ENCODE measurements around the gene TMEM232.
"Not testable (repeated sequence)": the region's sequence is repeated elsewhere in the genome, so short reads cannot be mapped to it uniquely, and the experiment has no call there.

The TMEM232 gene

DNA sequence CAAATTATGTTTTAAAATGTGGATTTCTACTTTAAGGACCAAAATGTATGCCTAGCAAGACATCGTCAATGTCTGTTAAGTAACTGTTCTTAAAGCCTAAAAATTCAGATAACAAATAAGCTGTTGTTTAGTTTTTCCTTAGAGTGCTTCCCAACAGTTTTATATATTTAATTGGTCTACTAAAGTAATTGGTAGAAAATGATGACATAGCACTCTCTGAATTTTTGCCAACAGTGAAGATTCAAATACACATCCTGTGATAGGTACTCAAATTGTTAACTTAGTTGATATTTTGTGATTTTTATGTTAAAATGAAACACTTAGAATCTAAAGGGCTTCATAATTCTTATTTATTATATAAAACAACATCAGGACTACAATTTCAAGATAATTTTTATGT is 107.5 kb downstream of the TMEM232 start:
- no peak for DNase-seq

DNA sequence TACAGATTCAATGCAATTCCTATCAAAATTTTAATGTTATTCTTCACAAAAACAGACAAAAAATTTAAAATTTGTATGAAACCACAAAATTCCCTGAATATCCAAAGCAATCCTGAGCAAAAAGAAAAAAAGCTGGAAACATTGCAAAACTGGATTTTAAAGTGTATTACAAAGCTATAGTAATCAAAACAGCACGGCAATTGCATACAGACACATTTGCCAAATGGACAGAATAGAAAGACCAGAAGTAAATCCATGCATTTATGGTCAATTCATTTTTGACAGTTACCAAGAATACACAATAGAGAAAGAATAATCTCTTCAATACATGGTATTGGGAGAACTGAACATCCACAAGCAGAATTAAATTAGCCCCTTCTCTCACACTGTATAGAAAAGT is 110.5 kb downstream of the TMEM232 start:
- DNase-seq, result no peak

DNA sequence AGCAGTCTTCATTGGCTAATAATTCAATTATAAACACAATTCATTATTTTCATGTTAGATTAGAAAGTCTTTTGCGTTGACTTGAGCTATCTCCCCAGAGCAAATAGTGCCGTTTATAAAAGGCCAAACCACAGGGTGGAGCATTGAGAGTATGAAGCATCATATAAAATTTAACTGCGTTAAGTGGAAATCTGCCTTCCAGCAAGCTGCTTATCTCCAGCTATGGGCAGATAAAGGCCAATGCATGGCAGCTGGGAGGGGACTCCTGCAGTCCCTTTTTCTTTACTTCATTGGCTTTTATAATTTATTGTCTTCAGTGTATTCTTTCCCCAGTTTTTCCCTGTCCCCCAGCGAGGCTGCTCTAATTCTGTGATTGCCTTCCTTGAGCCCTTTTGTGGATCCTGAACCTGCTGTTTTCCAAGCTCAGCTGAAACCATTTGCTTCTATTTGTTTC is 113.7 kb downstream of the TMEM232 start:
- DNase-seq, result no peak

DNA sequence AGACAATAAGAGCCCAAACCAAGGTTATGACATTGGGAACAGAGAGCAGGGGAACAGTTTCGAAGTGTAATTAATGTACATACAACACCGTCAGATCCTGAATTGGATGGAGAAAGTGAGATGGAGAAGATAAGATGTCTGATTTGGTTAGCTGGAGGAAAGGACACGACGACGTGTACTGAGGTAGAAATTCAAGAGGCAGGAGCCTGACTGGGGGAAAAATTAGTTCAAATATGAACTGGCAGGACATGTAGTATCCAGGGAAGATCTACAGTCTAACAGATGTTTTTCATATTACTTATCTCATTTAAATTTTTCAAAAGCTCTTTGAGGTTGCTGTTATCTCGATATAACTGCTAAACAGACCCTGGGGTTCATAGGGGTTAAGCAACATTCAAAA is 114.7 kb downstream of the TMEM232 start:
- no peak for DNase-seq

DNA sequence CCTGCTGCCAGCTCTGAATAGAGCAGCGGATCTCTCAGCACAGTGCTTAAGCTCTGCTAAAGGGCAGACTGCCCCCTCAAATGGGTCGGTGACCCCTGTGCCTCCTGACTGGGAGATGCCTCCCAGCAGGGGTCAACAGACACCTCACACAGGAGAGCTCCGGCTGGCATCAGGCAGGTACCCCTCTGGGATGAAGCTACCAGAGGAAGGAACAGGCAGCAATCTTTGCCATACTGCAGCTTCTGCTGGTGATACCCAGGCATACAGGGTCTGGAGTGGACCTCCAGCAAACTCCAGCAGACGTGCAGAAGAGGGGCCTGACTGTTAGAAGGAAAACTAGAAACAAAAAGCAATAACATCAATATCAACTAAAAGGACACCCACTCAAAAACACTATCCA is 131.6 kb downstream of the TMEM232 start:
- no peak for DNase-seq

DNA sequence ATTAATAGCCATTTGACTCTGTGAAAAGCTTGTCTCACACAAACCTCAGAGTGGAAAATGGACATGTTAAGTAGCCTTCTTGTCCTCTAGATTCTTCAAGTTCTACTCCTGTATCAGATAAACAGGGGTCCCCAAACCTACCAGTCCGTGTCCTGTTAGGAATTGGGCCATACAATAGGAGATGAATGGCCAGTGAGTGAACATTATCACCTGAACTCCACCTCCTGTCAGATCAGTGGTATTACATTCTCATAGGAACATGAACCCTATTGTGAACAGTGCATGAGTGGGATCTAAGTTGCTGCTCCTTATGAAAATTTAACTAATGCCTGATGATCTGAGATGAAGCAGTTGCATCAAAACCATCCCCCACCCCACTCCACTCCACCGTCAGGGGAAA is 136.3 kb downstream of the TMEM232 start:
- no peak for DNase-seq

DNA sequence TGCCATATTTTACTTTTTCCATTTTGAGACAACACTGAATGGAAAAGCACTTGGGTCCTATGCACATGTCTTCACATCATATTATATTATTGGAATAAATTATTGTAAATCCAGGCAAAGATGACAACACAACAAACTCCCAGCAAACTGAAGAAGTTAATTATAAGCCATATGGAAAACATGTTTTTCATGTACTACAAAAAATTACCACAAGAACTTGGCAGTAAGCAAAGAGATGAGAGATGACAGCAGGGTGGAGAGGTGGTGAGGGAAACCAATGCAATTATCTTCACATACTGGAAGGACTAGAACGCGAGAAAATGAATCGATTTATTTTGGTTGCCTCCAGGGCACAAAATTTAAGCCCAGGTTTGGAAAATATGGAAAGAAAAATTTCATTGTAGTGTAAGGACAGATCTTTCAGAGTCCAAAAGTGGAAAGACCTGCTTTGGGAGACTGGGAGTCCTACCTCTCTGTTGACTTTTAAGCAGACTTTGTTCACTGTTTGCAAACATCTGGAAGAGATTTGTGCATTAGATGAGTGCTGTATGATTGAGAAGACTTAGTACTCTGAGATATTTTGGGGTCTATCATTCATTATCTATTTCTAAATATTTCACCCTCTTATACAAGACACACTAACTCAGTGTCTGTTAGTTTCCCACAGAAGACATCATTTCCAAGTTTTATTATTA is 138.0 kb downstream of the TMEM232 start:
- DNase-seq, result no peak

DNA sequence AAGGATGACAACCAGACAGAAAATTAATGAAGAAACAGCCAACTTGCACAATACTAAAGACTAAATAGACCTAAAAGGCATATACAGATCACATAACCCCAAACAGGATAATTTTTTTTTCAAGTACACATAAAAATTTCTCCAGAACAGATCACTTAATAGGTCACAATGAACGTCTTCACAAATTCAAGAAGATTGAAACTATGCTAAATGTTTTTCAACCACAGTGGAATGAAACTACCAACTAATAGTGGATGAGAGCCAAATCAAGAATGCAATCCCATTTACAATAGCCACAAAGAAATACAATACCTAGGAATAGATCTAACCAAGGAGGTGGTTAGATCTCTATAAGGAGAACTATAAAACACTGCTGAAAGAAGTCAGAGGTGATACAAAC is 145.8 kb downstream of the TMEM232 start:
- no peak for DNase-seq

DNA sequence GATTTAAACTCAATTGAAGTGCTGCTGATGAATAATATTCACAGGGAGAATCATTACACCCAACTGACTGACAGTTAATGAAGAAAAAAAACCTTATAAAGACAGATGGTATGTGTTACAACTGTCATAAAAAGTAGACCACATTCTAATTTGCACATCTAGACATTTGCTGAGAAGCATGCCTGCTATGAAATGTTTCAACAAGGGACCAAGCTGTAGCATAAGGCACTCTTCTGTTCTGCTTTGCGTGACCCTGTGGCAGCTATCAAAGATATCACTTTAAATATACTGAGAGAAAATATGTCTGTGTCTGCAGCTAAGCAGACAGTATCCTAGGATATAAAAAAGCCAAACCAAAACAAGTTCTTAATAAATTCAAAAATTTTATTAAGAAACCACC is 153.7 kb downstream of the TMEM232 start:
- DNase-seq, result no peak

DNA sequence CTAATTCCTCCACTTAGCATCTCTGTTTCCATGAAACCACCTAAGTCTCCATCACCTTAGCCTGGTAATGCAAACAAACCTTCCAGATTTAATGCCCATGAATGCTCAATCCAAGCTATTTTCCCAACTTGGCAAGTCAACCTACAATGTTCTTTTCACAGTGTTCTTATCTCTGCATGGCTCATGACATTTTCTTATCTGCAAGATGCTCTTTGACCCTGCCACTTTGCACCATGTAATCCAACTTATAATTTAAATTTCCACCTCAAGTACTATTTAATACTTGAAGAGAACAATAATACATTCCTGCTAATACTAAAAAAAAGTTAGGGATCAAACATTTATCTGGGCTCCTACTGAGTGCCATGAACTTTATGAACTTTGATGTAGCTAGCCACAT is 164.3 kb downstream of the TMEM232 start:
- DNase-seq, result no peak

DNA sequence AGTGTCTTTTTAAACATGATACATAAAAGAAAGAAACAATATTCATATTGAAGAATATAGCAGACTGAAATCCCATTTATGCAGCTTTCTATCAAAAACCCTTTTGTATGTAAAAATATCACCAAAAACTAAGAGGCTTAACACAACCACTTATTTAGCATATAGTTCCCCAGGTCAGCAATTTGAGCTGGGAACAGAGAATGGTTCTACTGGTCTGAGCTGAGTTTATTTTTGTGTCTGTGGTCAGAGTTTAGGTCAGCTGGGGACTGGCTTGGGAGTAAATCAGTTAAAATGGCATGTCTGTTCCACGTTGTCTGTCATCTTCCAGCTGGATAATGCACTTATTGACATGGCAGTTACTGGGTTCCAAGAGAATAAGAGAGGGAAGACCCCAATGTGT is 165.0 kb downstream of the TMEM232 start:
- no peak for DNase-seq

DNA sequence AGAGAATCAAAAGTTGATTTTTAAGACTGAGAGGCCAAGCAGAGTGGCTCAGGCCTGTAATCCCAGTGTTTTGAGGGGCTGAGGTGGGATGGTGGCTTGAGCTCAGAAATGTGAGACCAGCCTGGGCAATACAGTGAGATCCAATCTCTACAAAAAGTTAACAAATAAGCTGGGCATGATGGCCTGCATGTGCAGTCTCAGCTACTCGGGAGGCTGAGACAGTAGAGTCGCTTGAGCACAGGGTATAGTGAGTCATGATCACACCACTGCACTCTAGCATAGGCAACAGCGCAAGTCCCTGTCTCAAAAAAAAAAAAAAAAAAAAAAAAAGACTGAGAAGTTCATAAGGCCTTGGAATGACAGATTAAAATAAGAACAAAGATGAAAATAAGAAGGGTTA is 177.2 kb downstream of the TMEM232 start:
- DNase-seq, result no peak

DNA sequence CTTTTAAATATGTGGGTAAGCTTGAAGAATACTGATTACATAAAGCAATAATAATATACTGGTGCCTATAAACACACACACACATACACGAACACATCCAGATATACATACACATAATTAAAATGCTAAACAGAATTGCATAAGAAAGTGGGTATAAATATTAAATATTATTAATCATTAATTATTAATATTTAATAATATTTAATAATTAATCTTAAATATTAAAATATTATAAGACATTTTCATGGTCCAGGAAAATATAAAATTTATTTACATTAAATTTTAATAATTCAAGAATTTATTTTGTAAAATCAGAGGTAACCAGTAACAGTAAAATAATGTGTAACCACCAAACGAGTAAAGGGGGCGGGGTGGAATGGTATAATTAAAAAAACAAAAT is 178.3 kb downstream of the TMEM232 start:
- DNase-seq, result no peak

DNA sequence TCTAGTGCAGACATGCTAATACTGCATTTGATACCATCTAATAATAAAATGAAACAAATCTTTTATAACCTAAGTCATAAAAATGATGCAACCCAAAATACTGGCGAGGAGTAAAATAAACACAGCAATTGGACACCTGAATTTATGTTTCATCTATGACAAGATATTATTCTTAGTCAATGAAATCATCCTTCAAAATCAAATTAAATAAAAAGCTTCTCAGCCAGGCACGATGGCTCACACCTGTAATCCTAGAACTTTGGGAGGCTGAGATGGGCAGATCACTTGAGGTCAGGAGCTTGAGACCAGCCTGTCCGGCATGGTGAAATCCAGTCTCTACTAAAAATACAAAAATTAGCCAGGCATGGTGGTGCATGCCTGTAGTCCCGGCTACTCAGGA is 179.0 kb downstream of the TMEM232 start:
- DNase-seq, result no peak

DNA sequence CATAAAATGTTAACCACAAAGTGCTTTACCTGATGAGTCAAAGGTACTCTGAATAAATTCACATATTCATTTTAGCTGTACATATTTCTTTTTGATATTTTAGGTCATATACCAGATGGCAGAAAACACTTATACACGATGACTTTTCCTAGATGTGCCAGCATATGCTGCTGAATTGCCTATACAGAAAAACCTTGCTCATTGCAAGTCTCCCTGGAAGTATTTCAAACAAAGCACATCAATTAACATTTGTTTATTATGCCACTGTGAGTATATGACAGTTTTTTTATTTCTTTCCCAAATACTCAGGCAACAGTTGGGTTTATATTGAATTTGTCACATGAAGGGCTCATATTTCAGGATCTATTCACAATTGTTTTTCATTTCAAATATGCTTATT is 180.8 kb downstream of the TMEM232 start:
- no peak for DNase-seq

DNA sequence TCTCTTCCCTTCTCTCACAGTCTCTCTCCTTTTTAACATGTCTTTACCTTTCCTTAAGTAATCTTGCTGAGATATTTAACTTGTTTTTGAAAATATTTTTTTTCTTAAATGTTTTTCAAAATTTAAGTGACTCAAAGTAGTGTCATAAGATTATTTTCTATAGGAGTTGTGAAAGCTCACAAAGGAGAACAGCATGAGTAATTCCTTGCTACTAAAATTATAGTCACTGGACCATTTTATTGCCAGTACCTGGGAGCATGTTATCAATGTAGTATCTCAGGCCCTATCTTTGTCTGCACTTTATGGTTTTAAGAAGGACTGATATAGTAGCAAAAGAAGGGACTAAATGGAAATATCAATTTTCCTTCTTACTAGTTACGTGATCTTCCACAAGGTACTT is 181.9 kb downstream of the TMEM232 start:
- no peak for DNase-seq

DNA sequence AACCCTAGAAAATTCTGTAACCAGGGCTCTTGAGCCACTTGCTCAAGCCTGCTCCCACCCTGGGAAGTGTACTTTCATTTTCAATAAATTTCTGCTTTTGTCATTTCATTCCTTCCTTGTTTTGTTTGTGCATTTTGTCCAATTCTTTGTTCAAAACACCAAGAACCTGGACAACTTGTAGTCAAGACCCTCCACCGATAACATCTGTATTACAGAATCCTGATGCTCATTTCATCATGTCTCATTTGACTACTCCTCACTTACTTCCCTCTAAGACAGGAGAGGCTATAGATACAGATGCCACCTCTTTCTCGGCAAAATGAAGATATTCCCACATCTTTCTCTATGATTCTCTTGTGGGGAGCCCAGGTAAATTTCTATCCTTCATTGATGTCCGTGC is 183.5 kb downstream of the TMEM232 start:
- no peak for DNase-seq

DNA sequence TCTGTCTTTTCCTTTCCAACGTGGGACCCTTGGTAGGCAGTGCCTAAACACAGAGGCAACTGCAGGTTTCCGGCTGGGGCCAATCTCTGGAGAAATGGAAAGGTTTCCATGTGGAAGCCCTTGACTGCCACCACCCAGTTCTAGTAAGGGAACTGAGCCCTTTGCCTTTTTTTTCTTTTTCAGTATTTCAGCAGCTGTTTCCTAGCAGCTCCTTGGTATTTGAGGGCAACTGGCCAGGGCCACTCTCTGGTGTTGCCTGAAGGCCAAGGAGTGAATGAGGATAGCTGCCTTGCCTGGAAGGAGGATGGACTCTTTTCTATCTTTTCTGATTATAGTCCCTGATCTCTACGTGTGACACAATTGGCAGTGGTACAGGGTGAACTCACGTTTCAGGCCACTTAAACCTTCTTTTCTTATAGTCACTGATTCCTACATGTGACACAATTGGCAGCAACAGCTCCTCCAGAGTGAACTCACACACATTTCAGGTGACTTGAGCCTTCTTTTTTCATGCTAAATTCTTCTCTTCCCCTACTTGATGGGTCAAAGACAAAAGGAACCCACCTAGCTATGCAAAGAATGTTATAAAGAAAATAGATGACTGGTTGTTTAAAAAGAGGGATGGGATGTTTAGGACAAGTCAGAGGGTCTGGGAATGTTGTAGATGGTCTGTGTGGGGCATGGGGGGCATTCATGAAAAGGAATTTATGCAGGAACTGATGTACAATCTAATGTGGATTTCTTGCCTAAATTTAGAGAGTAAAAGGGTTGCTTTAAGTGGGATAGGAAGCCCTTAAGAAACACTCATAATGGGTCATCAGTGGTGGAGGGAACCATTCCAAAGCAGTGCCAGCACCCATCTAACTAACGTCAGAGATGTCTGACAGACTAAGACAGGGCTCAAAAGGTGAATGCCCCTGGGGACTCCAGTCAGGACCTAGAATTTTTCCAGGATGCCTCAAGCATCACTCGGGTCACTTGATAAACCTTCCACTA is 190.1 kb downstream of the TMEM232 start:
- no peak for DNase-seq

DNA sequence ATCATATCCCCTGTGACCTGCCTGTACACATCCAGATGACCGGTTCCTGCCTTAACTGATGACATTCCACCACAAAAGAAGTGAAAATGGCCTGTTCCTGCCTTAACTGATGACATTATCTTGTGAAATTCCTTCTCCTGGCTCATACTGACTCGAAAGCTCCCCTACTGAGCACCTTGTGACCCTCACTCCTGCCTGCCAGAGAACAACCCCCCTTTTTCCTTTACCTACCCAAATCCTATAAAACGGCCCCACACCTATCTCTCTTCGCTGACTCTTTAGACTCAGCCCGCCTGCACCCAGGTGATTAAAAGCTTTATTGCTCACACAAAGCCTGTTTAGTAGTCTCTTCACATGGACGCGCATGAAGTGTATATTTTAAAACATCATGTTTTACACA is 191.3 kb downstream of the TMEM232 start:
- not testable (repeated sequence) for DNase-seq

DNA sequence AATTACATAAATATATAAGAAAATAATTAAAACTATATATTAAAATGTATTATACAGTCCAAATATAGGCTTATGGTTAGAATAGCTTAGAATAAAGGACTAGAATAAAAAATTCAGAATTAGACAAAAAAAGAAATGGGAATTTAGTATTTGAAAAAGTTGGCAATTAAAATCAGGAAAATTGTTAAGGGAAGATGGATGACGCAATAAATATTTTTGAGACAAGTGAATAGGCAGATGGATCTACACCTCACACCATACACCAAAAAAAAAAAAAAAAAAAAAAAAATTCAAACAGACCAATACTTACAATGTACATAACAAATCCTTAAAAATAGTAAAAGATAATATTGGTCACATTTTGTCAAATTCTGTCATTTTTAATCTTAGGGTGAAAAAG is 200.7 kb downstream of the TMEM232 start:
- no peak for DNase-seq

DNA sequence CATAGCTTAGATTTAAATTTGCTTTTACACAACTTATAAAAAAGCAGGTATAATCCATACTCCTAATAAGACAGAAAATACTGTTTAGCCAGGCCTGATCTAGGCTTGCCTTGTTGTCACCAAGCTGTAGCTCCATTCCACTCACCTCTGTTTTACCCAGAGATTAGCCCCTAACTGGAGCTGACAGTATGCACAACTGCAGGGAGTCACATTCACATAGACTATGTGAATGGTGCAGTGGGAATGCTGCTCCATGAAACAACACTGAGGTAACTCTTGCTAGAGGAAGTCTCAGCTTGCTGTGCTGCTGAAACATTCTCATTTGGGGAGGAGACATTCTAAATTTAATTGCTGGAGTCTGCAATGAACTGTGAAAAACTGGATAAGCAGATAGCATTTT is 209.1 kb downstream of the TMEM232 start:
- DNase-seq, result no peak

DNA sequence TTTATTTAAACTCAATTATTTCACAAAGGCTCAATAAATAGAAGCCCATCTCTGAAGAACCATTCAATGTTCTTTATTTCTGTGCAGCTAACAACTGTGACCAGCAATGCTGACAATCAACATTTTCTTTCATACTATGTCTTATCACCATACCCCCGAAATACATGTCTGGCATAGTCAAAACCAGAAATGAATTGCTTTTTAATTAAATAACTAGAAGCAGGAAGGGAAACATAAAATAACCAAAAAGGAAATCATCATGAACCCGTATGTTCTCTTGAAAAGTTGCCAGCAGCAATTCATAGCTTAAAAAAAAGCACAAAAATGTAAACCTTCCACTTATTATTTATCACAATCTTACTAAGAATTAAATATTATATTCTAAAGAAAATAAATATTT is 212.4 kb downstream of the TMEM232 start:
- no peak for DNase-seq

DNA sequence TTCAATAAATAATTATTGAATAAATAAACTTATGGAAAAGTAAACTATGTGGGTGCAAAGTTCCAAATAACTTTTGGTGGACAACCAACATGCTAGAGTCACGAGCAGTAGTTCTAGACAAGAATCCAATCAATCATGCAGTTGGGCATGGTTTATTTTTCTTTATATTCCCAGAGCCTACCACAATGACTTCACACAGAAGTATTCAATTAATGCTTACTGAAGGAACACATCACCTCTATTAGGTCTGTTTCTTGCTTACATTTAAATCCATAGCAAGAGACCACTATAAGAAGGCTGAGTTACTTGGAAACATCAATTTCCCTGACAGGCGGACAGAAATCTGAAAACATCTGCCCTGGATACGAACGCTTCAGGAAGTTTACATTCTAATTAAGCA is 214.2 kb downstream of the TMEM232 start:
- DNase-seq, result no peak

DNA sequence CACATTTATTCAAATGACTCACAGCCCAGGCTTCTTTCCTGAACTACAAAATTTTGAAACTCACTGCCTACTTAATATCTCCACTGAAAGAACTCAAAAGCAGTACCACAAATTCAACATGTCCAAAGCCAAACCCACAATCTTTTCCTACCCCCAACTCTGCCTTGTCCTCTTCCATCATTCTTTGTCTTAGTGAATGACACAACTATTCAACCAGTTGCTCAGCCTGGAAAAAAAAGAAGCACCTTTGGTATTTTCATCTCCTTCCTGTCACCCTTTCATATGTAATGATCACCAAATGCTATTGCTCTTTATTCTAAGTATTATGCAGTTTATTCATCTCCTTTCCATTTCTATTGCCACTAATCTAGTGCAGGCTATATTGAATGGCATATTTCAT is 216.3 kb downstream of the TMEM232 start:
- no peak for DNase-seq
